Cardiac fibroblast (primary cell): Measurements from ENCODE around the gene LRRFIP2.

Source experiments
- DNase-seq, 2 donors: peaks; one replicate each; pipeline versions ENCODE4 v3.0.0 to v3.0.0-alpha.2; 2010; ENCODE audit warnings: low read depth in 2 of 2
- H3K4me3 ChIP-seq, 2 donors: replicated peaks in 1 of 2; 1 replicate in 1 of 2; 2 replicates in 1 of 2; pipeline ENCODE4 v1.5.1; 2011; ENCODE audit warnings: low read depth in 2 of 2, low read length in 2 of 2, mild to moderate bottlenecking in 2 of 2, moderate library complexity in 1 of 2
- TF ChIP-seq, protein P1 (sequence below): IDR thresholded peaks from one replicate; pipeline ENCODE4 v1.5.1; 2011; ENCODE audit warnings: low read depth, mild to moderate bottlenecking, low read length, inconsistent platforms

The LRRFIP2 gene

DNA sequence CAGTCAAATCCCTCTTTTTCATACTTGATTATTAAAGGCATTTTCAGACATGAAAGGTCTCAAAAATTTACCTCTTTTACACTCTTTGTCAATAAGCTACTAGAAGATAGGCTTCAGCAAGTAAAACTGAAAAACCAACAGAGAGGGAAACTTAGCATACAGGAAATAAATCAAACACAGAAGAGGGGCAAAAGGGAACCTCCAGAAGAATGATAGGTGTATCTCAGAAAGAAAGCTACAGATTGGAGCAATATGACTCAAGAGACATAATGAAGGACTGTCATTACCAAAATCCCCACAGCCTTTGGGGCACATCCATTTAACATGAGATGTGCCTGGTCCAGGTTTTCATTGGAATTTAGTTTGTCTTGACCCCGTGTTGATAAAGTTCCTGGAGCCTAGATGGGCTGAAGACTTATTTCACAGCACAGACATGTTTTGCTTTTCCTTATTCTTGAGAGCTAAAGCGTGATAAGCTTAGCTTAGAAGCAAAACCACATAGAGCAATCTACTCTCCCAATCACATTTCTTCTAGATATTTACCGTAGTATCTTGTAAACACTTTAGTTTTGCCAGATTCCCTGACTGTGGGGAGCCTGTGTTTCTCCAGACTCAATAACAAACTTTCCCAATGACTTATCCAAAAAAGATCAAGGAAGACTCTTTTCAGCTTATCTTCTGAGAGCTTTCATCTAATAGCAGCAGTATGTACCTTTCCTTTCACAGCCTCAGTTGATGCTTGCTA, 11.7 kb downstream of the LRRFIP2 start:
- no peak for DNase-seq
- no peak overlapping the region for H3K4me3 ChIP-seq
- TF ChIP-seq, protein P1, sequence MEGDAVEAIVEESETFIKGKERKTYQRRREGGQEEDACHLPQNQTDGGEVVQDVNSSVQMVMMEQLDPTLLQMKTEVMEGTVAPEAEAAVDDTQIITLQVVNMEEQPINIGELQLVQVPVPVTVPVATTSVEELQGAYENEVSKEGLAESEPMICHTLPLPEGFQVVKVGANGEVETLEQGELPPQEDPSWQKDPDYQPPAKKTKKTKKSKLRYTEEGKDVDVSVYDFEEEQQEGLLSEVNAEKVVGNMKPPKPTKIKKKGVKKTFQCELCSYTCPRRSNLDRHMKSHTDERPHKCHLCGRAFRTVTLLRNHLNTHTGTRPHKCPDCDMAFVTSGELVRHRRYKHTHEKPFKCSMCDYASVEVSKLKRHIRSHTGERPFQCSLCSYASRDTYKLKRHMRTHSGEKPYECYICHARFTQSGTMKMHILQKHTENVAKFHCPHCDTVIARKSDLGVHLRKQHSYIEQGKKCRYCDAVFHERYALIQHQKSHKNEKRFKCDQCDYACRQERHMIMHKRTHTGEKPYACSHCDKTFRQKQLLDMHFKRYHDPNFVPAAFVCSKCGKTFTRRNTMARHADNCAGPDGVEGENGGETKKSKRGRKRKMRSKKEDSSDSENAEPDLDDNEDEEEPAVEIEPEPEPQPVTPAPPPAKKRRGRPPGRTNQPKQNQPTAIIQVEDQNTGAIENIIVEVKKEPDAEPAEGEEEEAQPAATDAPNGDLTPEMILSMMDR = no peak

- TF ChIP-seq, protein P1 = no peak
- DNase-seq = no peak
- H3K4me3 ChIP-seq = no peak overlapping the region
Measured at GRCh38 chr3:37161351-37161750, 13.0 kb downstream of the LRRFIP2 start.

DNA sequence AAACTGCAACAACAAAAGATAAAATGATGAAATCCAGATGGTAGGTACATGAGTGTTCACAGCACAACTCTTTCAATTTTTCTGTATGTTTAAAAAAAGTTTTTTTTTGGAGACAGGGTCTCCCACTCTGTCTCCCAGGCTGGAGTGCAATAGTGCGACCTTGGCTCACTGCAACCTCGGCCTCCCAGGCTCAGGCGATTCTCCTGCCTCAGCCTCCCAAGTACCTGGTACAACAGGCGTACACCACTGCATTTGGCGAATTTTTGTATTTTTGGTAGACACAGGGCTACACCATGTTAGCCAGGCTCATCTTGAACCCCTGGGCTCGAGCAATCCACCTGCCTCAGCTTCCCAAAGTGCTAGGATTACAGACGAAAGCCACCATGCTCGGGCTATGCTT, 18.6 kb downstream of the LRRFIP2 start:
- DNase-seq = no peak
- H3K4me3 ChIP-seq = no peak overlapping the region
- TF ChIP-seq, protein P1 = no peak

DNA sequence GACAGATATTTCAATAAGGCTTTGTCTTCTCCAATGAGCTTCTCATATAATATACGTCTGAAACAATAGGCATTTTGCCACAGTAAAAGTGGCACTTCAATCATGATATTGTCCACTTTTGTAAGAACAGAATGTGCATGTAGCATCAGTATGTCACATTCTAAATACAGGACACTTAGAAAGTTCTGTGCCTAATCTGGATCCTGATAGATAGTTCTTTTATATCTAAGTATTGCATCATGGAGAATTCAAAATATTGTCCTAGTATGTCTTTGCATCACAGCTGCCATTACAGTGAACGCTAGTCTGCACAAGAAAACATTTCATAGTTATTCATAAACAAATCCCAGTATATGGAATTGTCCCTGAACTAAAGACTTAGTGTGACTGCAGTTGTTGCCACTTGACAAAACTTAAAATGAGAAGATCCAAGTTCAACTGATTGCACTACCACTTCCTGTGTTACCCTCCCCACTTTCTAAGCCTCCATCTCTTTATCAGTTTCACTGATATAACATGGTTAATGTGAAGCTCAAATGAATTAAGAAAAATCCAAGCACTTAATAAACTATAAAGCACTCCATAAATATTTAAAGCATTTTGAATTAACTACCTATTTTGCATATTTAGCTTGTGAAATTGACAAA, 19.6 kb downstream of the LRRFIP2 start:
- TF ChIP-seq, protein P1 = no peak
- no peak for DNase-seq
- H3K4me3 ChIP-seq = no peak overlapping the region

- TF ChIP-seq, protein P1 = no peak
- H3K4me3 ChIP-seq = no peak overlapping the region
- no peak for DNase-seq
Measured at GRCh38 chr3:37150621-37151020, 23.8 kb downstream of the LRRFIP2 start.

- TF ChIP-seq, protein P1 = no peak
- DNase-seq = no peak
- H3K4me3 ChIP-seq = no peak overlapping the region
Measured at GRCh38 chr3:37149257-37149656, 25.1 kb downstream of the LRRFIP2 start.

DNA sequence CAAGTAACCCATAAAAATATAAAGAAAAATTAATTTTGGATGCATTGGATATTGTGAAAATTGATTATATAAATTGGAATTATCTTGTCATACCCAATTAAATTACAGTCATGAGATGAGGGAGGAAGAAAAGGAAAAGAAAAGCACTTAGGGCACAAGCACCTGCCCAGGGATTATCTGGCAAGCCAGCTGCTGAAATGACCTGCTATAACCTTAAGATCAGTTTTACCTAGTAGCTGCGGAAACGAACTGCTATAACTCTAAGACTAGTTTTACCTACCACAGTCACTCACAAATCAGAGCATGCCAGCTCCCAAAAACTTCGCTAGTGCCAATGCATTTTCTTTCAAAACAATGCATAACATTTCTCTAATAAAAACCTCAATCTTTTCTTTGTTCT, 26.2 kb downstream of the LRRFIP2 start:
- no peak for DNase-seq
- H3K4me3 ChIP-seq = no peak overlapping the region
- TF ChIP-seq, protein P1 = no peak
